Cardiac muscle cell (in vitro differentiated cells and primary cell): ENCODE measurements around the gene WAC. TPM values are rescaled to one million over a fixed set of nuclear protein-coding genes. Genes with fewer than 3 reads are reported as not detected.
"Not testable (repeated sequence)": the region's sequence is repeated elsewhere in the genome, so short reads cannot be mapped to it uniquely, and the experiment has no call there.

Source experiments
- DNase-seq, 2 donors: peaks; one replicate each; pipeline versions ENCODE4 v3.0.0 to v3.0.0-alpha.2; 2010 to 2017; ENCODE audit warnings: low read depth in 1 of 2, low spot score in 1 of 2
- H3K27ac ChIP-seq: fragments of 200-600 bp; sonication (generic); 2 replicates; pipeline ENCODE4 v1.5.1; 2016
- H3K27me3 ChIP-seq: fragments of 200-600 bp; sonication (generic); 2 replicates; pipeline ENCODE4 v1.6.0; 2016; ENCODE audit warnings: control low read depth
- H3K36me3 ChIP-seq: fragments of 200-600 bp; sonication (generic); 2 replicates; pipeline ENCODE4 v1.5.1; 2016; ENCODE audit warnings: control low read depth
- H3K4me1 ChIP-seq: fragments of 200-600 bp; sonication (generic); 2 replicates; pipeline ENCODE4 v1.8.1; 2017; ENCODE audit warnings: low read depth, mild to moderate bottlenecking, mixed run types
- H3K4me3 ChIP-seq: fragments of 200-600 bp; sonication (generic); 2 replicates; pipeline ENCODE4 v1.5.1; 2016; ENCODE audit warnings: mild to moderate bottlenecking
- H3K9me3 ChIP-seq: fragments of 200-600 bp; sonication (generic); 2 replicates; pipeline ENCODE4 v1.5.1; 2017; ENCODE audit warnings: low read depth, mild to moderate bottlenecking, control low read depth
- polyA plus RNA-seq: library from polyadenylated mRNA; unstranded; fragments of >200 nt; fragmentation: Nextera tagmentation; extraction: Ambion mirVana; gene quantifications from 2 replicates; pipeline ENCODE4 v1.2.1, GENCODE V29; 2016
- total RNA-seq: library from RNA; depleted of rRNA; stranded (reverse); fragments of >200 nt; gene quantifications from 2 replicates; pipeline ENCODE4 v1.2.3, GENCODE V29; 2016
- TF ChIP-seq, protein P1 (sequence below): IDR thresholded peaks from 2 replicates; pipeline ENCODE4 v1.5.1; 2012; ENCODE audit warnings: low read depth, mild to moderate bottlenecking, low read length

The WAC gene
- total and polyA plus RNA-seq, 2 experiments from 2014 or later = 72.2 to 141 TPM

GRCh38 chr10:28600056-28600455 lies 67.1 kb downstream of the WAC start:
- Histone ChIP-seq H3K4me3 (no peak overlapping the region), H3K9me3 (no peaks in the 10 kb centered on the region), H3K4me1 (peaks cover 11% of the 10 kb centered on the region), H3K27ac (peak overlapping the region; percentile 26), H3K36me3 (peaks cover 26% of the 10 kb centered on the region), H3K27me3 (no peaks in the 10 kb centered on the region)
- TF ChIP-seq, protein P1, sequence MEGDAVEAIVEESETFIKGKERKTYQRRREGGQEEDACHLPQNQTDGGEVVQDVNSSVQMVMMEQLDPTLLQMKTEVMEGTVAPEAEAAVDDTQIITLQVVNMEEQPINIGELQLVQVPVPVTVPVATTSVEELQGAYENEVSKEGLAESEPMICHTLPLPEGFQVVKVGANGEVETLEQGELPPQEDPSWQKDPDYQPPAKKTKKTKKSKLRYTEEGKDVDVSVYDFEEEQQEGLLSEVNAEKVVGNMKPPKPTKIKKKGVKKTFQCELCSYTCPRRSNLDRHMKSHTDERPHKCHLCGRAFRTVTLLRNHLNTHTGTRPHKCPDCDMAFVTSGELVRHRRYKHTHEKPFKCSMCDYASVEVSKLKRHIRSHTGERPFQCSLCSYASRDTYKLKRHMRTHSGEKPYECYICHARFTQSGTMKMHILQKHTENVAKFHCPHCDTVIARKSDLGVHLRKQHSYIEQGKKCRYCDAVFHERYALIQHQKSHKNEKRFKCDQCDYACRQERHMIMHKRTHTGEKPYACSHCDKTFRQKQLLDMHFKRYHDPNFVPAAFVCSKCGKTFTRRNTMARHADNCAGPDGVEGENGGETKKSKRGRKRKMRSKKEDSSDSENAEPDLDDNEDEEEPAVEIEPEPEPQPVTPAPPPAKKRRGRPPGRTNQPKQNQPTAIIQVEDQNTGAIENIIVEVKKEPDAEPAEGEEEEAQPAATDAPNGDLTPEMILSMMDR = no peak
- no peak for DNase-seq

DNA sequence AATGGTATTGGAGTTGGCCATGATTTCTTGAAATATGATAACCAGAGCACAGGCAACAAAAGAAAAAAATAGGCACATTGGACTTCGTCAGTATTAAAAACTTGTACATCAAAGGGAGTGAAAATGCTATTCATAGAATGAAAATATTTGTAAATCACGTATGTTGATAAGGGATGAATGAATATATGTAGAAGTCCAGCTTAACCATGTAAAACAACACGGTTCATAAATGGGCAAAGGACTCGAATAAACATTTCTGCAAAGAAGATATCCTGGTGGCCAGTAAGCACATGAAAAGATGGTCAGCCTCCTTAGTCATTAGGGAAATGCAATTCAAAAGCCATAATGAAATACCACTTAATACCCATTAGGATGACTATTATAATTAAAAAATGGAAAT lies 68.1 kb downstream of the WAC start:
- peak overlapping the region; percentile 59 for H3K27ac ChIP-seq
- H3K36me3 ChIP-seq = peaks cover 26% of the 10 kb centered on the region
- TF ChIP-seq, protein P1 = no peak
- peaks cover 7% of the 10 kb centered on the region for H3K4me1 ChIP-seq
- no peak for DNase-seq
- H3K4me3 ChIP-seq = no peak overlapping the region
- no peaks in the 10 kb centered on the region for H3K27me3 ChIP-seq
- H3K9me3 ChIP-seq = no peaks in the 10 kb centered on the region

GRCh38 chr10:28604567-28605536 lies 71.9 kb downstream of the WAC start:
- Histone ChIP-seq H3K4me1 (no peaks in the 10 kb centered on the region), H3K27me3 (no peaks in the 10 kb centered on the region), H3K4me3 (no peak overlapping the region), H3K27ac (no peak overlapping the region), H3K36me3 (peaks cover 33% of the 10 kb centered on the region), H3K9me3 (no peaks in the 10 kb centered on the region)
- DNase-seq = no peak
- TF ChIP-seq, protein P1 = no peak

DNA sequence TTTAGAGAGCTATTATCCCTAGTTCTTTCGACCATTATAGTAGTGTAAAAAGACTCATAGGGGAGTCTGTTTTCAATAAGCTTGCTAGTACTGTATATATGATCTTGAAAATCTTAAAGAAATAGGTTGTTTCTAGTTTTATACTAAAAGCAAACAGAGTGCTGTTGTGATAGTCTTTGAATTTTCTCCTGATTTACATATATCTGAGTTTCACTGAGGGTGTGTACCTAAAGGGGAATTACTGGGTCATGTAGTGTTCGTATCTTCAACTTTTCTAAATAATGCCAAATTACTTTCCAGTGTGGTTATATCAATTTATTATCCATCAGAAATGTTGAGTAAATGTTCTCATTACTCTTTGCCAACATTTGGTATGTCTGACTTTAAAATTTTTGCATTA lies 73.7 kb downstream of the WAC start:
- H3K4me1 ChIP-seq = no peaks in the 10 kb centered on the region
- no peaks in the 10 kb centered on the region for H3K9me3 ChIP-seq
- peaks cover 49% of the 10 kb centered on the region for H3K36me3 ChIP-seq
- H3K27me3 ChIP-seq = no peaks in the 10 kb centered on the region
- TF ChIP-seq, protein P1 = no peak
- no peak for DNase-seq
- H3K4me3 ChIP-seq = no peak overlapping the region
- peak overlapping the region; percentile 53 for H3K27ac ChIP-seq

DNA sequence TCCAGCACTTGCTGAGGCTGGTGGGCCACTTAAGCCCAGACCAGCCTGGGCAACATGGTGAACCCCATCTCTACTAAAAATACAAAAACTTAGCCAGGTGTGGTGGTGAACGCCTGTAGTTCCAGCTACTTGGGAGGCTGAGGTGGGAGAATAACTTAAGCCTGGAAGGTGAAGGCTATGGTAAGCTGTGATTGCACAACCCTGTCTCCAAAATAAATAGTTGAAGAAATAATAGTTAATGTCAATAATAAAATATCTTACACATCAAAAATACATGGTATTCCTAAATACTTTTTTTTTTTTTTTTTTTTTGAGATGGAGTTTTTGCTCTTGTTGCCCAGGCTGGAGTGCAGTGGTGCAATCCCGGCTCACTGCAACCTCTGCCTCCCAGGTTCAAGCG lies 76.7 kb downstream of the WAC start:
- H3K36me3 ChIP-seq = peaks cover 64% of the 10 kb centered on the region
- H3K9me3 ChIP-seq, H3K4me1 ChIP-seq, H3K27me3 ChIP-seq, H3K4me3 ChIP-seq, DNase-seq, H3K27ac ChIP-seq: not testable (repeated sequence)

- H3K9me3 ChIP-seq = no peaks in the 10 kb centered on the region
- H3K36me3 ChIP-seq = peaks cover 93% of the 10 kb centered on the region
- H3K4me1 ChIP-seq = no peaks in the 10 kb centered on the region
- no peak overlapping the region for H3K27ac ChIP-seq
- no peak for DNase-seq
- TF ChIP-seq, protein P1 = no peak
- H3K4me3 ChIP-seq = no peak overlapping the region
- no peaks in the 10 kb centered on the region for H3K27me3 ChIP-seq
These were observed 80.0 kb downstream of the WAC start for GRCh38 chr10:28612877-28613276.
